Ovary (tissue), 9 donors: ENCODE measurements around the gene GDE1. TPM values are rescaled to one million over a fixed set of nuclear protein-coding genes. Genes with fewer than 3 reads are reported as not detected.

Experiments used
- DNase-seq, 5 donors: peaks; one replicate each; pipeline ENCODE4 v3.0.0-alpha.2; 2019 to 2020
- H3K27ac ChIP-seq, 2 donors: fragments of 200-600 bp; one replicate each; pipeline versions ENCODE4 v1.5.1 to v1.8.0; 2019 to 2022
- H3K27me3 ChIP-seq: fragments of 200-600 bp; one replicate; pipeline ENCODE4 v1.8.0; 2022
- H3K36me3 ChIP-seq: fragments of 200-600 bp; sonication (generic); one replicate; pipeline ENCODE4 v1.5.1; 2019
- H3K4me1 ChIP-seq: one replicate; pipeline ENCODE4 v1.8.1; 2013; ENCODE audit warnings: mild to moderate bottlenecking, moderate library complexity; ENCODE audit not compliant: insufficient read depth
- H3K4me3 ChIP-seq: fragments of 200-600 bp; sonication (generic); one replicate; pipeline ENCODE4 v1.5.1; 2017
- H3K9me3 ChIP-seq, 2 donors: fragments of 200-600 bp in 1 of 2; sonication (generic) in 1 of 2; one replicate each; pipeline versions ENCODE4 v1.5.1 to v1.8.1; 2013 to 2019; ENCODE audit warnings: mild to moderate bottlenecking in 1 of 2, moderate library complexity in 1 of 2
- CTCF ChIP-seq, 3 donors: fragments of 450-650 bp in 2 of 3; fragments of 200-600 bp in 1 of 3; IDR thresholded peaks; one replicate each; pipeline versions ENCODE4 v1.5.1 to v1.8.0; 2016 to 2022; ENCODE audit warnings: antibody characterized with exemption in 3 of 3, mild to moderate bottlenecking in 1 of 3
- EP300 ChIP-seq: sonication (generic); formaldehyde crosslinking; IDR thresholded peaks from one replicate; pipeline ENCODE4 v1.6.1; 2017; ENCODE audit warnings: antibody characterized with exemption
- POLR2A ChIP-seq: fragments of 450-650 bp; IDR thresholded peaks from one replicate; pipeline ENCODE4 v1.6.1; 2017; ENCODE audit warnings: antibody characterized with exemption, mild to moderate bottlenecking, moderate library complexity
- WGBS, 3 donors: extraction: QIAGEN DNeasy Blood & Tissue Kit in 1 of 3; methylation state at CpG; one replicate each; pipeline versions ENCODE4 v1.1.5 to v1.1.7; 2013 to 2017; 5-methylcytosine and 5-hydroxymethylcytosine counted together
- intact Hi-C, 4 donors: fragments of 100-400 bp; cut with DNase I; formaldehyde crosslinking; loops; one replicate each; pipeline versions ENCODE4 v1.11.0 to v1.15.1; 2022 to 2023
- polyA plus RNA-seq, 2 donors: library from polyadenylated mRNA; stranded (reverse); fragments of 200-250 nt in 1 of 2; fragments of 350-450 nt in 1 of 2; fragmentation: Illumina TruSeq in 1 of 2; extraction: RNeasy Lipid Tissue Mini Kit (QIAGEN cat#74804) in 1 of 2; gene quantifications; one replicate each; pipeline ENCODE4 v1.2.3, GENCODE V29; 2013 to 2014
- total RNA-seq, 7 donors: library from RNA; depleted of rRNA in 2 of 7; stranded (reverse); fragments of >200 nt in 2 of 7; fragmentation: NEBNext Ultra II Directional in 3 of 7; extraction: Animal tissue kit (Norgen Biotek cat#: 25700) in 3 of 7; gene quantifications; one replicate each; pipeline versions ENCODE4 v1.1.0 to v1.2.4, GENCODE V29; 2016 to 2023
- donor health status: DM: no; HTN: no; CAD: no; lungs with moderate emphysema.
- donor health status: DM: no; HTN: no; CAD: no.
- donor health status: Bipolar disorder and iron deficiency.
- donor health status: DM: yes; HTN: yes; CAD: no.
- donor health status: DM: no; HTN: no; CAD: no.
- donor health status: DM: yes; HTN: yes; CAD: no.

GDE1 gene
- total and polyA plus RNA-seq, 9 donors, result 18.1 to 83.8 (median 28.7) TPM

GRCh38 chr16:19502395-19503131 is 19.3 kb downstream of the GDE1 start:
- intact Hi-C loops, result loop anchor here in 3 of 4 donors (2.0 to 10.0 kb wide), 3 partner anchors 44 to 418 kb away; no protein-coding TSS in a partner anchor

GRCh38 chr16:19499481-19499880 is 22.4 kb downstream of the GDE1 start:
- no peak overlapping the region for H3K4me3 ChIP-seq
- no peaks in the 10 kb centered on the region for H3K9me3 ChIP-seq
- DNase-seq, result no peak
- WGBS, 3 donors, result 73 to 93% (median 90%) methylated on average over 3 of the region's 3 CpGs
- no peak overlapping the region for H3K27ac ChIP-seq
- H3K36me3 ChIP-seq, result no peaks in the 10 kb centered on the region
- intact Hi-C loops, result no loop called here
- no peaks in the 10 kb centered on the region for H3K27me3 ChIP-seq
- no peak for TF ChIP-seq POLR2A
- TF ChIP-seq CTCF (IDR thresholded peaks at IDR 0.05), result no peak
- TF ChIP-seq EP300, result no peak
- H3K4me1 ChIP-seq, result no peaks in the 10 kb centered on the region

More at GRCh38 chr16:19502395-19503131, 19.3 kb downstream of the GDE1 start:
- Histone ChIP-seq H3K9me3 (no peaks in the 10 kb centered on the region), H3K36me3 (no peaks in the 10 kb centered on the region), H3K4me3 (no peak overlapping the region), H3K27me3 (no peaks in the 10 kb centered on the region), H3K27ac (no peak overlapping the region), H3K4me1 (no peaks in the 10 kb centered on the region)
- DNase-seq, result peak; percentile 34 to 73 (median 63)
- WGBS, 3 donors, result 91 to 94% (median 92%) methylated on average over 3 of the region's 3 CpGs
- TF ChIP-seq POLR2A, result no peak
- no peak for TF ChIP-seq EP300
- peak; percentile 32 to 41 (median 34) for TF ChIP-seq CTCF (IDR thresholded peaks at IDR 0.05)

- TF ChIP-seq POLR2A, result no peak
- no peak for TF ChIP-seq CTCF (IDR thresholded peaks at IDR 0.05)
- no peak for TF ChIP-seq EP300
- whole genome bisulfite sequencing, 3 donors, result 79 to 81% (median 79%) methylated on average over 5 of the region's 5 CpGs
- no peaks in the 10 kb centered on the region for H3K4me1 ChIP-seq
- H3K9me3 ChIP-seq, result no peaks in the 10 kb centered on the region
- no peak overlapping the region for H3K27ac ChIP-seq
- DNase-seq, result no peak
- H3K4me3 ChIP-seq, result no peak overlapping the region
- H3K36me3 ChIP-seq, result no peaks in the 10 kb centered on the region
- intact Hi-C loops, result no loop called here
- H3K27me3 ChIP-seq, result no peaks in the 10 kb centered on the region
Measured at GRCh38 chr16:19499006-19499405, 22.9 kb downstream of the GDE1 start.

DNA sequence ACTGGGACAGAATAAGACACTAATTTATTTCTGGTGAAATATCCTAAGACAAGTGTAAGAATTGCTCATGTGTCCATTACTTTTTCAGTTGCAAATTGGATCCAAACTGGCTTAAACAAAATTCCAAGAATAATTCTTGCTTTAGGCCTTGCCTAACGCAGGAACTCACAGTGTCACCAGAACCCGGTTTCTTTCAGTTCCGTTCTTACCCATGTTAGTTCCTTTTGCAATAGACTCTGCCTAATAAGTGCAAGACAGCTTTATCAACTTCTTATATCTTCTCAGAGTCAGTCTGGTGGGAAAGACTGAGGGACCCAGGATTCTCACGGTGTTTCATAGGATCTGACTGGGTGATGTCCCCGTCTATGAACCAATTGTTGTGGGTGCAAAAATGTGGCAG is 24.7 kb downstream of the GDE1 start:
- 70 to 80% (median 74%) methylated on average over 5 of the region's 5 CpGs for WGBS, 3 donors
- intact Hi-C loops, result no loop called here
- no peak for DNase-seq
- Histone ChIP-seq H3K4me3 (no peak overlapping the region), H3K27me3 (no peaks in the 10 kb centered on the region), H3K4me1 (no peaks in the 10 kb centered on the region), H3K36me3 (no peaks in the 10 kb centered on the region), H3K27ac (no peak overlapping the region), H3K9me3 (no peaks in the 10 kb centered on the region)
- TF ChIP-seq CTCF (IDR thresholded peaks at IDR 0.05) (no peak), EP300 (no peak), POLR2A (no peak)
